Right kidney (tissue), 1 donor: ENCODE measurements around the gene KRTCAP3.

Source experiments
- DNase-seq: peaks from one replicate; pipeline ENCODE4 v3.0.0-alpha.2; 2016

Gene KRTCAP3

GRCh38 chr2:27435628-27436027 is 6.6 kb upstream of the KRTCAP3 start:
- DNase-seq, result no peak

- peak; percentile 23 for DNase-seq
Measured at GRCh38 chr2:27441226-27441926, 805 bp upstream of the KRTCAP3 start.

GRCh38 chr2:27442920-27443282 is 720 bp downstream of the KRTCAP3 start:
- no peak for DNase-seq

GRCh38 chr2:27445155-27445554 is 3.0 kb downstream of the KRTCAP3 start:
- DNase-seq, result no peak

- DNase-seq, result no peak
Measured at GRCh38 chr2:27445615-27446014, 3.4 kb downstream of the KRTCAP3 start.

GRCh38 chr2:27446057-27446456 is 3.9 kb downstream of the KRTCAP3 start:
- no peak for DNase-seq

GRCh38 chr2:27448381-27448780 is 6.2 kb downstream of the KRTCAP3 start:
- DNase-seq, result no peak

- DNase-seq, result no peak
Measured at GRCh38 chr2:27451095-27451494, 8.9 kb downstream of the KRTCAP3 start.

- no peak for DNase-seq
Measured at GRCh38 chr2:27453968-27454367, 11.8 kb downstream of the KRTCAP3 start.

- no peak for DNase-seq
Measured at GRCh38 chr2:27461118-27461517, 18.9 kb downstream of the KRTCAP3 start.

GRCh38 chr2:27464443-27464842 is 22.3 kb downstream of the KRTCAP3 start:
- no peak for DNase-seq

- DNase-seq, result no peak
Measured at GRCh38 chr2:27471961-27472360, 29.8 kb downstream of the KRTCAP3 start.

- no peak for DNase-seq
Measured at GRCh38 chr2:27485496-27485895, 43.3 kb downstream of the KRTCAP3 start.

- DNase-seq, result no peak
Measured at GRCh38 chr2:27489118-27489497, 46.9 kb downstream of the KRTCAP3 start.

GRCh38 chr2:27489498-27490397 is 47.6 kb downstream of the KRTCAP3 start, which contains the start of gene IFT172:
IFT172 (minus strand) TSS chr2:27489743; CDS start chr2:27489653, 90 bp downstream.
- DNase-seq, result peak; percentile 82

GRCh38 chr2:27492557-27492956 is 50.4 kb downstream of the KRTCAP3 start:
- DNase-seq, result no peak

- DNase-seq, result no peak
Measured at GRCh38 chr2:27493948-27494283, 51.7 kb downstream of the KRTCAP3 start.
